GM18870 (cell line): Measurements from ENCODE around the gene MEGF11.

Experiments
- ATAC-seq: cut with Tn5 transposase; IDR thresholded peaks from one replicate; pipeline ENCODE4 v1.9.1; 2021; ENCODE audit warnings: moderate library complexity; ENCODE audit not compliant: unreplicated experiment

MEGF11 gene

DNA sequence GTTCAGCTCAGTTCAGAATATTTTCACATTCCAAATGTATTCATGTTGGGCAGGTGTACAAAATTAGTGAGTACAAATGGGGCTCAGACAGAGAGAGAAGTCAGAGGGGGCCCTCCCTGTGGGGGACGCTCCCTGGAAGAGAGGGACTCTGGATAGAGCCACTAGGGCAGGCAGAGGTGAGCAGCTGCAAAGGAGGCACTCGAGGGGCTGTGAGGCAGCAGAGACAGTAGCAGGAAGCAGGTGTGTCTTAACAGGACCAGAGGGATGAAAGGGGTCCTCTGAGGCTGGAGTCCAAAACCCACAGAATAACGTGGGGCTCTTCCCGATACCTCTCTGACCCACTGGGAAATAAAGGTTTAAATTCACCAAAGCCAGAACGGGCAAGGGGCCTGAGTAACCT is 127.1 kb downstream of the MEGF11 start:
- no peak for ATAC-seq

DNA sequence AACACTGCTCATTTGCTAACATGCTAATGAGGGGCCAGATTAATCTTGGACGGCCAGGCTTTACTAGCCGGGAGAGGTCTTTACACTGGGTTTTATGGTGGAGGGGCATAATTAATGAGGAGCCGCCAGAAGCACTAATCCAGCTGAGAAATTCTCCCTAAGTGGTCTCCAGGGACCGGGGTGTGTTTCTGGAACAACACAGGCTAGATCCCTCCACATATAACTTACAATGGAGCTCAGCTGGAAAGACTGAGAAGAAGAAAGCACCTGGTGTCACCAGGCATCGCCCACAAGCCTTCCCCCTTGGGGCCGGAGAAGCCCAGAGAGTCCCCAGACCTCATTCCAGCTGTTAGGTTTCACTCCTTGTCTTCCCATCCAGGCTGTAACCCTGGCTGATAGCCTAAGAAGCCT is 127.5 kb downstream of the MEGF11 start:
- ATAC-seq: no peak

DNA sequence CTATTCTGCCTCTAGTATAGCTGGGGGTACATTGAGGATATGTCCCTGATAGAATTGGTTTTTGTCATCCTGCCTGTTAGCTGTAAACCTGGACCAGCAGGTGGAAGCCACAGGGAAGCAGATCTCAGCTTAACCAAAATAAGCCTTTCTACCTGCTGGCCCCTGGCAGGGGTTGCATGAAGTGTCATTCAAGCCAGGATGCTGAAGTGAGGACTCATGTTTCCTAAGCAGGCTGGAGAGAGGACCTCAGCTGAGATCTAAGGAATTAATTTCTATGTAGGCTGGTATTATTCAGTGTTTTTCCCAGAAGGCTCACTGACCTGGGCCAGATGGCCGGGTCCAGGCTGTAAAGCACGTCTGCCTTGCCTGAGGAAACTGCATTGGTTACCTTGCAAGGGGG is 128.9 kb downstream of the MEGF11 start:
- ATAC-seq: no peak

DNA sequence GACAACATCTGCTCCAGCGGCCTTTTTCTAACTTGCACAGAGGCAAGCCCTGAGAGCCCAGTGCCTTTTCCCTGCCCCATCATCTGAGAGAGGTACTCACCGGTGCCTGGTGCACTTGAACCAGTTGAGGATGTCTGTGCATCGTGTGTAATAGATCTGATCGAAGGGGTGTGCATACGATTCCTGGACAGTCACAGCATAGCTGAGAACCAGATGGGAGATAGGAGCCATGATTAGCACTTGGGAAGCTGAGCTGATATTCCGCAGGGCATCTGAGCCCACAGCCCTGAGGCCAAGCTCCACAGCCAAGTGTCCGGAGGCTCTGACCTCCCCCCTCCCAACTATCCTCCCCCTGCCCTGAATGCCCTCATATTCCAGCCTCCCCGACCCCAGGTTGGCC is 129.8 kb downstream of the MEGF11 start:
- ATAC-seq: no peak

DNA sequence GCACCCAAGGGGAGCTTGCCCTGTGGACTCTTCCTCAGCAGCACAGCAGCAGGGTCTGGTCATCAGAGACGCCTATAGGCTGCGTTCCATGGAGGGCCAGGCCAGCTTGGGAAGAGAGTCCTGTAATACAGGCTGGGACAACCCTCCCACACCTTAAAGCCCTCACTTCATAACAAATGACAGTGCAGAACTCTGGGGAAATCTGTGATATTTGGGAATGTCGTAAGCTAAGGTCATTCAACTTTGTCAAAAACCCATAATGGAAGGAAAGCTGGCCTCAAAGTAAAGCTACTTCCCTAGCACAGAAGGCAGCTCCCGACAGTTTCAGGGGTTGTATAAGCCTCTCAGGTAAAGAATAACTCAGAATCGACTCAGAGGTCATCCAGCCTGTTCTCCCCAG is 133.1 kb downstream of the MEGF11 start:
- no peak for ATAC-seq

DNA sequence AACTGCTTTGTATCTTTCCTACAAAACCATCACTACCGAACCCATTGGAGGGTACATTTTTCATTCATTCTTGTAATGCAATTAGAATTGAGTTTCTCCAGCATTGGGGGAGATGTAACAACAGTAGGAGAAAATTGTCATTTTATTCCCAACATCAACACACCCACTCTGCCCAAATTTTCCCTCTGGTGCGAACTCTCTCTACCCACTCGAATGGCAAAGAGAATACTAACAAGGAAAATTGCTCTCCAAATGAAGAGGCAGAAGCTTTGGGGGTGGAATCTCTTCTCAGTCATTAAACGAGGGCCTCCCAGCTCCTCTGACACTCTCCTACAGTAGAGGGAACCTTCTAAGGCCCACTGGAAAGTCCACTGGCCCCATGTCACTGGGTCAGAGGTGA is 135.7 kb downstream of the MEGF11 start:
- no peak for ATAC-seq

DNA sequence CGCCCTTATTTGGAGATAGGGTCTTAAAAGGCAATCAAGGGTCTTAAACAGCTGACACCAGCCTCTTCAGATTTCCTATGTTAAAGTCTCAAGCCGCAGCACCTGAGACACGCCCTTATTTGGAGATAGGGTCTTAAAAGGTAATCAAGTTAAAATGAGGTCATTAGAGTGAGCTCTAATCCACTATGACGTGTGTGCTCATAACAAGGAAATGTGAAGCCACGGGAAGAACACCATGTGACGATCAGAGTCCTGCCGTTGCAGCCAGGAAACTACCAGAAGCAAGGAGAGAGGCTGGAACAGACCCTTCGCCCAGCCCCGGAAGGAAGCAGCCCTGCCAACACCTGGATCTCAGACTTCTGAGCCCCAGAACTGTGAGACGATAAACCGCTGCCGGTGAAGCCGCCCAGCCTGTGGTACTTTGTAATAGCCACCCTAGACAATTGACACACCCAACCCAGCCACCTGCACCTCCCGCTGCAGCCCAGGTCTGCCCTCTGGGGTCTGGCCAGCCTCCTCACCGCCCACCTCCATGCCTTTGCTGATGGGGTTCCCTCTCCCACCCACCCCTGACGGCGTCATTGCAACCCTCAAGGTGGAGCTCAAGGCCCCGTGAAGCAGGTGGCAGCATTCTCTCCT is 137.9 kb downstream of the MEGF11 start:
- no peak for ATAC-seq

DNA sequence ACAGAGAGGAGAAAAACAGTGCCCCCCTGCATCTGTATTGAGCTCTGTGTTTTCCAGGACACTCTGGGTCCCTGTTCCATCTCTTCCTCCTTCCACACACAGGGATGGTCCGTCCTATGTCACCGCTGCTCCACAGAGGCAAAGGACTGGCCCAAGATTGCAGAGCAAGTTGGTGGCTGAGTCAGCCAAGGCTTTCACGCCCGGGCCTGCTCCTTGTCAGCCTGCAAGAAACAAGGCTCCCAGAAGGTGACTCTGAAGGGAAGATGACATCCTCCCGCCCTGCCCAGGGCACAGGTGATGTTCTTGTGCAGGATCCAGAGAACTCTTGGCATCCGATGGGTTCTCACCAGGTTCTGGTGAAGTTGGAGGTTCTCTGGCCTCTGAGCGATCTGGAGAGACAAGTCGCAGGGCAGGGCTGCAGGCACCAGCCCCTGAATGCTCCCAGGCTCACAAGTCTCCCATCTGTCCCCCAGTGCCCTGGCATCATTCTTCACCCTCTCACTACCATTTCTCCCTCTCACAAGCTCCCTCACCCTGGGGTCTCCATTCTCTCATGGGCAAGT is 138.6 kb downstream of the MEGF11 start:
- no peak for ATAC-seq

DNA sequence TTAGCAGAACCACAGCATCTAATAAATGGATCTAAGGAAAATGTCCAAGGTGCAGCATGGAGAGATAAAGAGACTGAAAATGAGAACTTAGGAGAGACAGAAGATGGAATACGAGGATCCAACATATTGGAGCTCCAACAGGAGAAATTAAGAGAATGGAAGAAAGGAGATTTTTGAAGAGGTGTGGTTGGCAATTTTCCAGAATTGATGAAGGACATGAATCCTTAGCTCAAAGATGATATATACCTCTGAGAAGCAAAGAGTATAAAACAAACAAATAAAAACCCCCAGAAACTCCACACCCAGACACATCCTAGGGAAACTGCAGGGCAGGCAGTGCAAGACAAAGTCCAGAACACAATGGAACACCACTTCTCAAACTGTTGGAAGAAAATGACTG is 141.2 kb downstream of the MEGF11 start:
- ATAC-seq: no peak

DNA sequence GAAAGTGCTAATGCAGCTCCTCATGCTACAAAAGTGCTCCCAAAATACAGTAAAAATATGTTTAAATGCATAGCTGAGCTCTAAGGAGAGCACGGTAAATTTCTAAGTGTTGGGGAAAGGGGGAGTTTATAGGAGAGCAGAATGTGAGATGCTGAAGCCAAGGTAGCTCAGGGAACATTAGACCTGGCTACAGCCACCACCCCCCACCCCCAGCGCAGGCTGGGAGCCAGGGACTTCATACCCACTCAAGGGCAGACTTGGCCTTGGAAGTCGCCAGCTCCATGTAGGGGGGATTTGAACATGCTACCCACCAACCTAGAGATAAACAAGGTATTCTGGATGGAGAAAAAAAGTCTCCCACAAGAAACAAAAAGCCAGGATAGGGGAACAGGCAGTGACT is 142.2 kb downstream of the MEGF11 start:
- ATAC-seq: no peak

DNA sequence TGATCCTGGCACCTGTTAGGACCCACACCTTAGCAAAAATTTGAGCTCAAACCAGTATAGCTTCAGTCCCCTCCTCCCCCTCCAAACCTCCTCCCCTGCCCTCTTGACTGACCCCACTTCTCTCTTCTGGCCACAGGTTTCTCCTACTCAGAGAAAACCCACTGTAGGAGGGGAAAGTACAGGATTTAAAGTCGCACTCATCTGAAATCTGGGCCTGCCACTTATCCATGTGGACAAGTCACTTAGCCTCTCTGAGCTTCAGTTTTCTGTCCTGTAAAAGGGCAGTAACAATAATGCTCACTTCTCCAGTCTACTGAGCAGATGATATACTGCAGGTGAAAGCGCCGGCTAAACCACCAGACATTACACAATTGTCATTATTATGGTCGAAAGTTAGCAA is 142.7 kb downstream of the MEGF11 start:
- ATAC-seq: no peak

DNA sequence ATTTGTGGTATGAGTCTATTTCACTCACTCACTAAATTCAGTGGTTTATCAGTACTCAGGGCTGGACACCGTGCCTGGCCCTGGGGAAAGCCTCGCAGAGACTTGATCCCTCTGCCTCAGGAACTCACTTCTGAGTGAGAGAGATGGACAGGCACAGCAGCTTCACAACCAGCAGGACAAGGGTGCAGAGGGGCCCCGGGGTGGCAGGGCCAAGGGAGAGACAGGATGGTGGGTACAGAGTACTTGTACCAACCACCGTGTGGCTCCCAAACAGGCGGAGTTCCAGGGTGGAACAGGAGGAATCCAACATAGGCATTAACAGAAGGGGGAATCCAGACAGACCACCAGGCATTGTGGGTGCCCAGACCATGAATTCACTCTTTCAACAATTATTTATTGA is 143.7 kb downstream of the MEGF11 start:
- ATAC-seq: no peak

DNA sequence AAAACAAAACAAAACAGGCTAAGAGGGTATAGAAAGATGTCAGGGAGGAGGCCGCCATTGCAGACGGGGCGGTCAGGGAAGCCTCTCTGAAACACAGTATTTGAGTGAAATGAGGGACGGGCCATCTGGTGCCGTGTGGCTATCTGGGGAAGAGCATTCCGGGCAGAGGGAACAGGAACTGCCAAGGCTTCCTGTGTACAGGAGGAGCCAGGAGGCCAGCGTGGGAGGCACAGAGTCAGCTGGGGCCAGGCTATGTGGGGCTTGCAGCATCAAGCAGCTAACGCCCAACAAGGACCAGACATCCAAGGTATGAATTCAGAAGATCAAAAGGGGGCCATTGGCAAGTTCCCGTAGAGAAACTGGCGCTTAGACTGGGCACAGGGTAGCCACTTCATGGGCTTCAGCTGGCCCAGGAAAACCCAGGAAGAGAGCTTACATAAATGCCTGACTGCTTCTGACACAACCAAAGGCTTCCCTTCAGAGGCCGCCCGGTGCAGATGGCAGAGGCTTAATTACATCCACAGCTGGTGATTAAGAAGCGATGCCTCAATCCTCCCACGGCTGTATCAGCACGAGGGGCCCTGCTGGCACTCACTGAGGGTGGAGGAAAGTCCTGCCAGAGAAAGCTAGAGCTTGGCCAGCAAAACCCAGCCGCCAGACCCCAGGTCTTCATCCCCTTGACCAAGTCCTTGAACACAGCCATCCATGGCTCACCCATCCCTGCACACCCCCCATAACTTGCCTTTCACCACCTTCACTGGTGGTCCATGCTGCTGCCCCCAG is 144.9 kb downstream of the MEGF11 start:
- no peak for ATAC-seq

DNA sequence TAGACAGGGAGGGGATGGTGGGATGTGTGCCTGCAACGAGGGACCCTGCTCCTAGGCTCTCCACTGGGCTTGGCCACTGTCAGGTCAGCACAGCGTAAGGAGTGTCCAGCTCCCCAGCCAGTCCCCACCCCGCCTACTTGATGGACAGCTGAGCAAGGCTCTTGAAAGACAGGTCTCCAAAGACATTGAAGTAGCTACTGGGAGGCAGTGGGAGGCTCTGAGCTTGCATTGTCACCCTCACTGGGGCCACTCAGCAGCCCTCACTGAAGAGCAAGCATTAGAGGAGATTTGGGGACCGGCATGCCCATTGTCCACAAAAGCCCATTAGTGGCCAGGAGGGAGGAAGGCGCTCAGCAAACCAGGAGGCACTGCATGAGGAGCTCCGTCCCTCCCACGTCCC is 146.5 kb downstream of the MEGF11 start:
- ATAC-seq: no peak

DNA sequence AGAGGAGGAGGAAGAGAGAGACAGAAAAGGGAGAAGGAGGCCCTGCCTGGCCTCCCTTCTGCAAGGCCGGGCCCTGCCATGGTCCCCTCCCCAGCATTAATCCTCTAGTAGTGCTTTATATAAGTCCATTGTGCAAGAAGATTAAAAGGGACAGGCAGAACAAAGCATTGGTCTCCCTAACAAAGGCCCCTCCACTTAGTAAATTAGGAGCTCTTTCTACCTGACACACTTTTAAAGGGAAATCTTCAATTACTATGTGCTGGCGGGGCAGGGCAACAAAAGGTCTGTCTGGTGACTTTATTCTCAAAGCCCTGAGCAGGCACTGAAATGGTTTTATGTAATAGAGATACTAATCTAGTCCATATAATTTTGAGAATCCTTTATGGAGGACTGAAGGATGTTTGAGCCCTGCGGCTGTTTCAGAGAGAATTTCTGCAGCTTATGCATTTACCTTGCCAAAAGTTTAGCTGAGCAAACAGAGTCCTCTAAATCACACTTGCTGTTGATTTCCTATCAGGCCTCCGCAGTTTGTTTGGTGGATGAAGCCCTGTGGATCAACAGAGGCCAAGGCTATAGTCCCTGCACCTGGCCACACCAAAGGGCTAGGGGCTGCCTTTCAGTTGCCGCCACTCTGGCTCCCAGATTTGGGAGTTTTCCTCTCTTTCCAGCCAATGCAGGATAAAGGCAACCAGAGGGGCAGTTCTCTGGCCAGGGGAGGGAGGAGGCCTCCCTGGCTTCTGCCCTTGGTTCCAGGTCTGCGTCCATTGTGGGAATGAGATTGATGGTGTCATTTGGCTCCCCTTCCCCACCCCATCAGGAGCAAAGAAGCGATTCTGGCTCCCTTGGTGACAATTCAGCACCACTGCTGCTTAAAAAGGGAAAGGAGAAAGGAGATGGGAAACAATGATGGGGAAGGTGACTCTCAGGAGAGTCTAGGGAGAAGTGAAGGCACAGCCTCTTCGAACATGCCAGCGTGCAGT is 148.0 kb downstream of the MEGF11 start:
- no peak for ATAC-seq

DNA sequence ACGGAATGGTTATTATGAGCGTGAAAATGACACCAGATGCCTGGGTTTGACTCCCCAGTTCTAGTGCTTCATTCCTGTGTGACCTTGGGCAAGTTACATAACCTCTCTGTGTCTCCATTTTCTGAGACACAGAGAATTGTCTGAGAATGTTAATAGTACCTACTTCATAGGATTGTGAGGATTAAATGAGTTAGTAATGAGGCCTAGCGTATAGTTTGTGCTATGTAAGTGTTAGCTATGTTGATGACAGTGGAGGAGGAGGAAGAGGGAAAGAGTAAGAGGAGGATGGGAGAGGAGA is 150.3 kb downstream of the MEGF11 start:
- no peak for ATAC-seq

DNA sequence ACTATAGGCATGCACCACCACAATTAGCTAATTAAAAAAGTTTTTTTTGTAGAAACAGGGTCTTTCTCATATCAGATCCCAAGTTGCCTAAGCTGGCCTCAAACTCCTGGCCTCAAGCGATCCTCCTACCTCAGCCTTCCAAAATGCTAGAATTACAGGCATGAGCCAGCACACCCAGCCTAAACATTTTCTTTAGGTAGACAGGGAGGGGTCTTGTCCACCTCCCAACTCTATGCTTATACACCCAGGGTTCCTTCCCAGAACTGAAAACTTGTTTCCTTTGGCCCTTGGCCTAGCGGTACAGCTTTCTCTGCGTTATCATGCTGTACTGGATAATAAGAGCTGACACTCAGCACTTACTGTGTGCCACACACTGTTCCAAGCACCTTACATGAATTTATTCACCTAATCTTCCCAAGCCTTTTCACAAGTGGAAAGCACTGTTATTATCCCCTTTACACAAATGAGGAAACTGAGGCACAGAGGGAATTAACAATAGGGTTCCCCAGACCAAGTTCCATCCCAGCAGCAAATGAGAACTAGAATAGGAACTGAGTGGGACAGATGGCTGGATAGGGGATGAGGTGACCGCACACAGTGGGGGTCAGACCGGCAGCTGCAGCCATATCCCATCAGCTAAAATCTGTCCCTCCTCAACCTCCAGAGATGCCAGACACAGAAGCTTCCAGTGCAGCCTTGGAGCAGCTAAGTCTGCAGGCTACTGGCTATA is 150.8 kb downstream of the MEGF11 start:
- no peak for ATAC-seq

DNA sequence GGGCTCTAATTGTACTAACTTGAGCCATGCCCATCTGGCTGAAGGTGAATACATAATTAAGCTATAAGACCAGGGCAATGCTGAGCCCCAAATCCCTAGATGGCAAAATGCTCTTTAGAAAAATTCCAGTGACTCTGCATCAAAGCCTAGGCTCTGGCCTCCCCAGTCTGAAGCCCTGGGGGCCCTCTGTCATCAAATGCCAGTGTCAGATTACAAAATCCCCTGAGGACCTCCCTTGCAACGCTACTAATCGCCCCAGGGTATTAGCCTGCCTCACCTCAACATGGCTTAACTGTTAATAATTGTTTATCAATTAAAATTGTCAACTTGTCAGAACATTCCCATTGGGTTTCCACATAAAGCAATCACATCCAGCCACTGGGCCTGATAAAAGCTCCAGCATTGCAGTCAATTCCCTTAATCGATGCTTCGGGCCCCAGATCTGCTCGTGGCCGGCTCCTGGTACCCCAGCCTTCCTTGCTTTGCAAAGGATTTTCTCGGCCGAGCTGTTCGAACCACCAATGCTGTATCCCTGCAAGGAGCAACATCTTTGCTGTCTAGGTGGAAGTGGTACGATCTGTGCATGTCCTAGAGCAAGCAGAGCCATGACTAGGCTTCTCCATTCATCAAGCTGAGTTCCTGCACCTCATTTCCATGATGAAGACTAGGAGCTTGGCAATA is 151.7 kb downstream of the MEGF11 start:
- no peak for ATAC-seq

DNA sequence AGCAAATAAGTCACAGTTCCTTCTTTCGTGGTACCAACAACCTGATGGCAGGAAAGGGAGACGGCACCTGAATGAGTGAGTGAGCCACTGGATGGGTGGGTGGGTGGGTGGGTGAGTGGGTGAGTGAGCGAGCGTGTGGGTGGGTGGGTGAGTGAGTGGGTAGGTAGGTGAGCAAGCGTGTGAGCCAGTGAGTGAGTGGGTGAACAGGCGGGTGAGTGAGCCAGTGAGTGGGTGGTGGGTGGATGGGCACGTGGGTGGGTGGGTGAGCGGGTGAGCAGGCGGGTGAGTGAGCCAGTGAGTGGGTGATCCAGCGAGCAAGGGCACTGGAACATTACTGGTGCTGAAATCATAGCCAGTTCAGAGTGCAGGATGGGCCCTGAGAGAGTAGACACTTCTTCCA is 152.8 kb downstream of the MEGF11 start:
- ATAC-seq: no peak

DNA sequence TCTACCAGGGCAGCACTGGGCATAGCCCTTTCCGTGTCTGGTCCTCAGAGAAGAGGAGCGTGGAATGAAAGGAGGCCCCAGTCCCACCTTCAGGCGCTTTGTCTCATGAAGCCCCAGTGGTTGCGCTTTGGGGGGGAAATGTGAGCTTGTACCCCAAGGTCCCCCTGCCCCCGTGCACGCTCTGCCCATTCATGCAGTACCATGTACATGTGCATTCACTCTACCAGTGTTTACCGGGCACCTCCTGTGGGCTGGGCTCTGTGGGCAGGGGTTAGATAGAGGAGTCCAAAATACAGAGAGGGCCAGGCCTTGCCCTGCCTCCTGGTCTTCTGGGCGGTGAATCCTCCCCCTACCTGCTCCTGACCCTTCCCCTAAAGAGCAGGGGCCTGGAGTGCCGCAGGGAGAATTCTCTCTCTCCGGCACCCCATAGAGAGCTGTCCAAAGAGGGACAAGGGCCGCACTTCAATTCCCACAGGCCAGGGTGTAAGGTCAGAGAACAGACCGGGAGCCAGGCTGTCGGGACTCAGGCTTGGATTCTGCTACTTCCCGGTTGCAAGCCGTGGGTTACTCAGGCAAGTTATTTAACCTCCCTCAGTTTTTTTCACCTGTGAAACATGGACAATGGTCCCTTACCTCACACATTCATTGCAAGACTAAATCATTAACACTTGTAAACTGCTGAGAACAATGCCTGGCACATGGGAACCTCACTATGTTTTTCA is 153.4 kb downstream of the MEGF11 start:
- no peak for ATAC-seq
